ENCODE data around the gene ADAMTS12.

Gene ADAMTS12

DNA sequence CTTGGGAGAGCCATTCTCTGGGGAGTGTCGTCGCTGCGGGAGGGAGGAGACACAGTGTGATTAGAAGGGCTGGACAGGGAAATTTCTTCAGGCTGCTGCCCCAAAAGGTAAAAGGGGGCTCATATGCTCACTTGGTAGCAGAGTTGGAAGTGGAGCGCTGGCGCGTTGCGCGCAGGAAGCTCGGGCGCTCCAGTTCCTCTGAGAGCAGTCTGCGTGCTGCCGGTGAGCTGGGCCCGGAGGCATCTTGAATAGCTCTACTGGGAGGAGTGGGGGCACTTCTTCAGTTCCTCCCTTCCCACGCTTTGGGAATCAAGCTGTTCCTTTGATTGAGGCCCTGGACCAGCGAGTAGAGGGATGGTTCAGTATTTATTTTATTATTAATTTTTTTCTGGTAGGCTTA is 47.1 kb upstream of the ADAMTS12 start:
- whole genome bisulfite sequencing, 2 donors (ENCODE audit: extremely low coverage in 2 of 2, insufficient read length in 2 of 2, insufficient replicate concordance in 1 of 2): no CpG with 5 or more reads among the region's 15 CpGs
- H3K27me3 ChIP-seq (ENCODE audit: control insufficient read depth in 3 of 3, insufficient read depth in 3 of 3, low read depth in 1 of 3, low read length in 3 of 3): peaks cover 0 to 14% (median 14%) of the 10 kb centered on the region in 3 experiments
- H2BK120ac ChIP-seq (ENCODE audit: low read depth, low read length): no peak overlapping the region

DNA sequence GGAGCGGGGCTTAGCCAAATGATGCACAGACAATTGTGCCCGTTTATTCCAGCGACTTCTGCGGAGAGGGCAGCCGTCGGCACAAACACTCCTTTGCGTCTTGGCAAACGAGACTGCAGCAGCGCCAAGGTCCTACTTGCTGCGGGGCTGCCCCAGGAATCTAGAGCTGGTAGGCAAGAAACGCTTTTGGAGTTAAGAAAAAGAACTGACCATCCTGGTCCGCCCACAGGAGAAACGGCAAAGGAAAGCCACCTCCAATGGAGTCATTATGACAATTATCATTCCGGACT is 46.7 kb upstream of the ADAMTS12 start:
- H3K27me3 ChIP-seq (ENCODE audit: control insufficient read depth in 3 of 3, insufficient read depth in 3 of 3, low read depth in 1 of 3, low read length in 3 of 3): peaks cover 0 to 14% (median 14%) of the 10 kb centered on the region in 3 experiments
- H3K23ac ChIP-seq (ENCODE audit: low read depth, low read length, poor library complexity): no peak overlapping the region
- H2BK12ac ChIP-seq (ENCODE audit: low read length): no peak overlapping the region
- H2AK5ac ChIP-seq (ENCODE audit: low read depth, low read length): no peak overlapping the region
- no peak overlapping the region for H2AFZ ChIP-seq (ENCODE audit: low read length)
- H3K4me1 ChIP-seq (ENCODE audit: control insufficient read depth in 2 of 2, insufficient read depth in 1 of 2, low read depth in 1 of 2, low read length in 2 of 2): peaks cover 3 to 6% of the 10 kb centered on the region in 2 donors
- no peak overlapping the region for H3K4ac ChIP-seq (ENCODE audit: low read length)
- no peak overlapping the region for H3K14ac ChIP-seq (ENCODE audit: low read length)
- no peak overlapping the region for H2BK5ac ChIP-seq (ENCODE audit: low read length)
- no peaks in the 10 kb centered on the region for H3K9me3 ChIP-seq (replicated peaks in 1 of 2; ENCODE audit: control insufficient read depth in 2 of 2, insufficient read depth in 1 of 2, low read depth in 1 of 2, low read length in 2 of 2)
- no peak overlapping the region for H3K4me3 ChIP-seq (ENCODE audit: low read length in 2 of 2)
- no peaks in the 10 kb centered on the region for H3K79me1 ChIP-seq (ENCODE audit: low read depth, low read length)
- no peak overlapping the region for H4K91ac ChIP-seq (ENCODE audit: low read depth, low read length, poor library complexity)
- no peak overlapping the region for H3K18ac ChIP-seq (ENCODE audit: low read length)
- H3K4me2 ChIP-seq (ENCODE audit: insufficient read depth, low read length, poor library complexity, severe bottlenecking): no peak overlapping the region
- H2BK15ac ChIP-seq (ENCODE audit: low read length): no peak overlapping the region
- no peak overlapping the region for H3K9ac ChIP-seq (ENCODE audit: low read depth, low read length, poor library complexity)
- no peaks in the 10 kb centered on the region for H3K36me3 ChIP-seq (replicated peaks in 1 of 2; ENCODE audit: control insufficient read depth in 2 of 2, insufficient read depth in 2 of 2, low read length in 2 of 2)
- no peak overlapping the region for H2BK120ac ChIP-seq (ENCODE audit: low read depth, low read length)
- no peak overlapping the region for H4K8ac ChIP-seq (ENCODE audit: low read depth, low read length)
- no peak for DNase-seq (ENCODE audit: low spot score)
- H3K27ac ChIP-seq (replicated peaks; ENCODE audit: low read length): no peak overlapping the region
- no CpG with 5 or more reads among the region's 14 CpGs for WGBS, 2 donors (ENCODE audit: extremely low coverage in 2 of 2, insufficient read length in 2 of 2, insufficient replicate concordance in 1 of 2)

More for the DNA sequence above, 47.1 kb upstream of the ADAMTS12 start:
- H2AFZ ChIP-seq (ENCODE audit: low read length): no peak overlapping the region
- H3K9me3 ChIP-seq (replicated peaks in 1 of 2; ENCODE audit: control insufficient read depth in 2 of 2, insufficient read depth in 1 of 2, low read depth in 1 of 2, low read length in 2 of 2): no peaks in the 10 kb centered on the region
- no peak overlapping the region for H3K4me2 ChIP-seq (ENCODE audit: insufficient read depth, low read length, poor library complexity, severe bottlenecking)
- no peaks in the 10 kb centered on the region for H3K36me3 ChIP-seq (replicated peaks in 1 of 2; ENCODE audit: control insufficient read depth in 2 of 2, insufficient read depth in 2 of 2, low read length in 2 of 2)
- no peak overlapping the region for H3K18ac ChIP-seq (ENCODE audit: low read length)
- no peak overlapping the region for H3K14ac ChIP-seq (ENCODE audit: low read length)
- H3K9ac ChIP-seq (ENCODE audit: low read depth, low read length, poor library complexity): no peak overlapping the region
- no peak overlapping the region for H2BK15ac ChIP-seq (ENCODE audit: low read length)
- H2BK12ac ChIP-seq (ENCODE audit: low read length): no peak overlapping the region
- peaks cover 3 to 6% of the 10 kb centered on the region in 2 donors for H3K4me1 ChIP-seq (ENCODE audit: control insufficient read depth in 2 of 2, insufficient read depth in 1 of 2, low read depth in 1 of 2, low read length in 2 of 2)
- H2BK5ac ChIP-seq (ENCODE audit: low read length): no peak overlapping the region
- DNase-seq (ENCODE audit: low spot score): no peak
- no peak overlapping the region for H3K4me3 ChIP-seq (ENCODE audit: low read length in 2 of 2)
- H3K23ac ChIP-seq (ENCODE audit: low read depth, low read length, poor library complexity): no peak overlapping the region
- H4K91ac ChIP-seq (ENCODE audit: low read depth, low read length, poor library complexity): no peak overlapping the region
- H2AK5ac ChIP-seq (ENCODE audit: low read depth, low read length): no peak overlapping the region
- H3K79me1 ChIP-seq (ENCODE audit: low read depth, low read length): no peaks in the 10 kb centered on the region
- no peak overlapping the region for H3K4ac ChIP-seq (ENCODE audit: low read length)
- no peak overlapping the region for H3K27ac ChIP-seq (replicated peaks; ENCODE audit: low read length)
- no peak overlapping the region for H4K8ac ChIP-seq (ENCODE audit: low read depth, low read length)

DNA sequence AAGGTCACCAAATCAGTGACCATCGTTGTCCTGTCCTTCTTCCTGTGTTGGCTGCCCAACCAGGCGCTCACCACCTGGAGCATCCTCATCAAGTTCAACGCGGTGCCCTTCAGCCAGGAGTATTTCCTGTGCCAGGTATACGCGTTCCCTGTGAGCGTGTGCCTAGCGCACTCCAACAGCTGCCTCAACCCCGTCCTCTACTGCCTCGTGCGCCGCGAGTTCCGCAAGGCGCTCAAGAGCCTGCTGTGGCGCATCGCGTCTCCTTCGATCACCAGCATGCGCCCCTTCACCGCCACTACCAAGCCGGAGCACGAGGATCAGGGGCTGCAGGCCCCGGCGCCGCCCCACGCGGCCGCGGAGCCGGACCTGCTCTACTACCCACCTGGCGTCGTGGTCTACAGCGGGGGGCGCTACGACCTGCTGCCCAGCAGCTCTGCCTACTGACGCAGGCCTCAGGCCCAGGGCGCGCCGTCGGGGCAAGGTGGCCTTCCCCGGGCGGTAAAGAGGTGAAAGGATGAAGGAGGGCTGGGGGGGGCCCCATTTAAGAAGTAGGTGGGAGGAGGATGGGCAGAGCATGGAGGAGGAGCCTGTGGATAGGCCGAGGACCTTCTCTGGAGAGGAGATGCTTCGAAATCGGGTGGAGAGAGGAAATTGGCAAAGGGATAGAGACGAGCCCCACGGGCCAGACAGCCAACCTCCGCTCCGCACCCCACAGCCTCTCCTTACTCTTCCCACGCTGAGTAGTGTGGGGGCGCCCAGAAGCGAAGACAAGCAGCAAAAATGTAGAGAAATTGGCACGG is 46.1 kb upstream of the ADAMTS12 start:
- Histone ChIP-seq H2AK5ac (ENCODE audit: low read depth, low read length) (no peak overlapping the region), H3K27ac (replicated peaks; ENCODE audit: low read length) (no peak overlapping the region), H2BK15ac (ENCODE audit: low read length) (no peak overlapping the region), H2BK5ac (ENCODE audit: low read length) (no peak overlapping the region), H2BK120ac (ENCODE audit: low read depth, low read length) (no peak overlapping the region), H3K4ac (ENCODE audit: low read length) (no peak overlapping the region), H3K27me3 (ENCODE audit: control insufficient read depth in 3 of 3, insufficient read depth in 3 of 3, low read depth in 1 of 3, low read length in 3 of 3) (peaks cover 0 to 14% (median 14%) of the 10 kb centered on the region in 3 experiments), H3K4me2 (ENCODE audit: insufficient read depth, low read length, poor library complexity, severe bottlenecking) (no peak overlapping the region), H3K9me3 (replicated peaks in 1 of 2; ENCODE audit: control insufficient read depth in 2 of 2, insufficient read depth in 1 of 2, low read depth in 1 of 2, low read length in 2 of 2) (no peaks in the 10 kb centered on the region), H3K4me1 (ENCODE audit: control insufficient read depth in 2 of 2, insufficient read depth in 1 of 2, low read depth in 1 of 2, low read length in 2 of 2) (peaks cover 3 to 6% of the 10 kb centered on the region in 2 donors), H3K23ac (ENCODE audit: low read depth, low read length, poor library complexity) (peak overlapping the region; percentile 62), H3K36me3 (replicated peaks in 1 of 2; ENCODE audit: control insufficient read depth in 2 of 2, insufficient read depth in 2 of 2, low read length in 2 of 2) (no peaks in the 10 kb centered on the region), H3K4me3 (ENCODE audit: low read length in 2 of 2) (no peak overlapping the region), H2BK12ac (ENCODE audit: low read length) (no peak overlapping the region), H4K91ac (ENCODE audit: low read depth, low read length, poor library complexity) (no peak overlapping the region), H3K18ac (ENCODE audit: low read length) (no peak overlapping the region), H2AFZ (ENCODE audit: low read length) (no peak overlapping the region), H3K79me1 (ENCODE audit: low read depth, low read length) (no peaks in the 10 kb centered on the region), H4K8ac (ENCODE audit: low read depth, low read length) (no peak overlapping the region), H3K14ac (ENCODE audit: low read length) (no peak overlapping the region), H3K9ac (ENCODE audit: low read depth, low read length, poor library complexity) (no peak overlapping the region)
- no CpG with 5 or more reads among the region's 54 CpGs for WGBS, 2 donors (ENCODE audit: extremely low coverage in 2 of 2, insufficient read length in 2 of 2, insufficient replicate concordance in 1 of 2)
- no peak for DNase-seq (ENCODE audit: low spot score)

DNA sequence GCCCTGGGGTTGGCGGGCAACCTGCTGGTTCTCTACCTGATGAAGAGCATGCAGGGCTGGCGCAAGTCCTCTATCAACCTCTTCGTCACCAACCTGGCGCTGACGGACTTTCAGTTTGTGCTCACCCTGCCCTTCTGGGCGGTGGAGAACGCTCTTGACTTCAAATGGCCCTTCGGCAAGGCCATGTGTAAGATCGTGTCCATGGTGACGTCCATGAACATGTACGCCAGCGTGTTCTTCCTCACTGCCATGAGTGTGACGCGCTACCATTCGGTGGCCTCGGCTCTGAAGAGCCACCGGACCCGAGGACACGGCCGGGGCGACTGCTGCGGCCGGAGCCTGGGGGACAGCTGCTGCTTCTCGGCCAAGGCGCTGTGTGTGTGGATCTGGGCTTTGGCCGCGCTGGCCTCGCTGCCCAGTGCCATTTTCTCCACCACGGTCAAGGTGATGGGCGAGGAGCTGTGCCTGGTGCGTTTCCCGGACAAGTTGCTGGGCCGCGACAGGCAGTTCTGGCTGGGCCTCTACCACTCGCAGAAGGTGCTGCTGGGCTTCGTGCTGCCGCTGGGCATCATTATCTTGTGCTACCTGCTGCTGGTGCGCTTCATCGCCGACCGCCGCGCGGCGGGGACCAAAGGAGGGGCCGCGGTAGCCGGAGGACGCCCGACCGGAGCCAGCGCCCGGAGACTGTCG is 45.4 kb upstream of the ADAMTS12 start:
- no peak overlapping the region for H2BK120ac ChIP-seq (ENCODE audit: low read depth, low read length)

More for the DNA sequence above, 45.4 kb upstream of the ADAMTS12 start:
- no peak overlapping the region for H2AK5ac ChIP-seq (ENCODE audit: low read depth, low read length)
- H4K91ac ChIP-seq (ENCODE audit: low read depth, low read length, poor library complexity): no peak overlapping the region
- no peaks in the 10 kb centered on the region for H3K79me1 ChIP-seq (ENCODE audit: low read depth, low read length)
- peaks cover 3 to 6% of the 10 kb centered on the region in 2 donors for H3K4me1 ChIP-seq (ENCODE audit: control insufficient read depth in 2 of 2, insufficient read depth in 1 of 2, low read depth in 1 of 2, low read length in 2 of 2)
- no peak overlapping the region for H3K4me2 ChIP-seq (ENCODE audit: insufficient read depth, low read length, poor library complexity, severe bottlenecking)
- no peak overlapping the region for H3K4ac ChIP-seq (ENCODE audit: low read length)
- peaks cover 0 to 14% (median 14%) of the 10 kb centered on the region in 3 experiments for H3K27me3 ChIP-seq (ENCODE audit: control insufficient read depth in 3 of 3, insufficient read depth in 3 of 3, low read depth in 1 of 3, low read length in 3 of 3)
- no peak overlapping the region for H3K27ac ChIP-seq (replicated peaks; ENCODE audit: low read length)
- H3K9me3 ChIP-seq (replicated peaks in 1 of 2; ENCODE audit: control insufficient read depth in 2 of 2, insufficient read depth in 1 of 2, low read depth in 1 of 2, low read length in 2 of 2): no peaks in the 10 kb centered on the region
- no peak overlapping the region for H2BK12ac ChIP-seq (ENCODE audit: low read length)
- H4K8ac ChIP-seq (ENCODE audit: low read depth, low read length): no peak overlapping the region
- WGBS, 2 donors (ENCODE audit: extremely low coverage in 2 of 2, insufficient read length in 2 of 2, insufficient replicate concordance in 1 of 2): no CpG with 5 or more reads among the region's 54 CpGs
- H3K36me3 ChIP-seq (replicated peaks in 1 of 2; ENCODE audit: control insufficient read depth in 2 of 2, insufficient read depth in 2 of 2, low read length in 2 of 2): no peaks in the 10 kb centered on the region
- no peak overlapping the region for H3K4me3 ChIP-seq (ENCODE audit: low read length in 2 of 2)
- no peak overlapping the region for H2BK15ac ChIP-seq (ENCODE audit: low read length)
- H3K9ac ChIP-seq (ENCODE audit: low read depth, low read length, poor library complexity): peak overlapping the region; percentile 3
- H3K18ac ChIP-seq (ENCODE audit: low read length): no peak overlapping the region
- H3K23ac ChIP-seq (ENCODE audit: low read depth, low read length, poor library complexity): peak overlapping the region; percentile 86
- H3K14ac ChIP-seq (ENCODE audit: low read length): peak overlapping the region; percentile 60
- no peak for DNase-seq (ENCODE audit: low spot score)
- no peak overlapping the region for H2BK5ac ChIP-seq (ENCODE audit: low read length)
- H2AFZ ChIP-seq (ENCODE audit: low read length): no peak overlapping the region
